ENCODE data around the gene GALNT13.

DNA sequence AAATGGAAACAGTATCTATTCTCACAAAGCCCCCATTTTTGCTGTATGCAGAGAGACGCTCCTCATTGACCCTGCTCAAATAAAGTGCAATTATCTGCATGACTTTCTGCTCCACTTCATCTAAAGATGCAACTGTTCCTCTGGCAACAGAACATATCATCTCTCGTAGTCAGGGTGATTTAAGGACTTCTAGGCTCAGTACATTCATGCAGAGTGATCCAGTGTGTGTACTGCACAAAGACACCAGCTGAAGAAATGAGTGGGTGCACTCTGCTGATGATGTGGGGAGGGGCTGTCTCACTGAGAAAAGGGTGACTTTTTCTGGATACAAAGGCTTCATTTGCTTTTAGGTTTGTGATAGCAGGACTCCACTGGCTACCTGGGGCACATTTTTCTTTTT is 355.2 kb downstream of the GALNT13 start:
- TF ChIP-seq, protein P1, sequence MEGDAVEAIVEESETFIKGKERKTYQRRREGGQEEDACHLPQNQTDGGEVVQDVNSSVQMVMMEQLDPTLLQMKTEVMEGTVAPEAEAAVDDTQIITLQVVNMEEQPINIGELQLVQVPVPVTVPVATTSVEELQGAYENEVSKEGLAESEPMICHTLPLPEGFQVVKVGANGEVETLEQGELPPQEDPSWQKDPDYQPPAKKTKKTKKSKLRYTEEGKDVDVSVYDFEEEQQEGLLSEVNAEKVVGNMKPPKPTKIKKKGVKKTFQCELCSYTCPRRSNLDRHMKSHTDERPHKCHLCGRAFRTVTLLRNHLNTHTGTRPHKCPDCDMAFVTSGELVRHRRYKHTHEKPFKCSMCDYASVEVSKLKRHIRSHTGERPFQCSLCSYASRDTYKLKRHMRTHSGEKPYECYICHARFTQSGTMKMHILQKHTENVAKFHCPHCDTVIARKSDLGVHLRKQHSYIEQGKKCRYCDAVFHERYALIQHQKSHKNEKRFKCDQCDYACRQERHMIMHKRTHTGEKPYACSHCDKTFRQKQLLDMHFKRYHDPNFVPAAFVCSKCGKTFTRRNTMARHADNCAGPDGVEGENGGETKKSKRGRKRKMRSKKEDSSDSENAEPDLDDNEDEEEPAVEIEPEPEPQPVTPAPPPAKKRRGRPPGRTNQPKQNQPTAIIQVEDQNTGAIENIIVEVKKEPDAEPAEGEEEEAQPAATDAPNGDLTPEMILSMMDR (conservative IDR thresholded peaks at IDR 0.05 in 1 of 2, IDR thresholded peaks at IDR 0.05 in 1 of 2; ENCODE audit: low read depth in 1 of 2, low read length in 2 of 2): no peak
- TF ChIP-seq EZH2 (IDR thresholded peaks at IDR 0.05; ENCODE audit: low read length, missing control alignments): no peak

Data from fibroblast of lung (primary cell).